T-helper 1 cell (primary cell): ENCODE results near the gene PRRT1.
"Not testable (repeated sequence)": the region's sequence is repeated elsewhere in the genome, so short reads cannot be mapped to it uniquely, and the experiment has no call there.

ENCODE experiments used
- DNase-seq, 5 donors: peaks; one replicate each; pipeline ENCODE4 v3.0.0-alpha.2; 2012 to 2020

The PRRT1 gene

DNA sequence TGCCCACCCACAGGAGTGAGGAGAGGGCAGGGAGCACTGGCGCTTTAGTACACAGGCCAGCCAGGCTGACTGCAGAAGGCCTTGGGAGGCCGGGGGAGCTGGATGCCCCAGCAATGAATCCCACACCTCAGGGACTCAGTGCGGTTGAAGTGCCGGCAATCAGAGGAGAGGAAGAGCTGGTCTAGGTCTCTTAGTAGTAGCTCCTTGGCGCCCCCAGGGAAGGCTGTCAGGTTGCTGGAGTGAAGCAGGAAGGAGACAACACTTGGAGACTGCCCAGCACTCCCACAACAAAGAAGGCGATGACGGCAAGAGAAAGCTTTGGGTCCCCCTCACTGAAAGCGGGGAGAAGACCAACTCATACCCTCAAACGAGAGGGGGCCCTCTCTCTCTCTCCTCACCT lies 34.3 kb downstream of the PRRT1 start:
- no peak for DNase-seq

DNA sequence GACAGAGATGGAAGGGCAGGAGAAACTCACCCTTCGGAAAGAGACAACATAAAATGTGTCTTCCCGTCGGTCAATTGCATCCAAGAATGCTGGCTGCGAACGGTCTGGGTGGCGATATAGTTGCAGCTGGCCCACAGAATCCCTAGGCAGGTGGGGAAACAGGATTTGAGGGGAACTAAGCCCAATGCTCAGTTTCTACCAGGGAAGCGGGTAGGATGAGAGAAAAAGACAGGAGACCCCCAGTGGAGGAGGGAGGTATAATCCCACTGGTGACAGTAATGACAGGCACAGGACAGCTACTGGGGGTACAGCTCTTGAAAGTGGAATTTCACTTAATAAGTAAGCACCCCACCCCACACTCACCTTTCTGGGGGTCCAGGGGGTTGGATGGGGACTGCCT lies 35.1 kb downstream of the PRRT1 start:
- DNase-seq, result no peak

DNA sequence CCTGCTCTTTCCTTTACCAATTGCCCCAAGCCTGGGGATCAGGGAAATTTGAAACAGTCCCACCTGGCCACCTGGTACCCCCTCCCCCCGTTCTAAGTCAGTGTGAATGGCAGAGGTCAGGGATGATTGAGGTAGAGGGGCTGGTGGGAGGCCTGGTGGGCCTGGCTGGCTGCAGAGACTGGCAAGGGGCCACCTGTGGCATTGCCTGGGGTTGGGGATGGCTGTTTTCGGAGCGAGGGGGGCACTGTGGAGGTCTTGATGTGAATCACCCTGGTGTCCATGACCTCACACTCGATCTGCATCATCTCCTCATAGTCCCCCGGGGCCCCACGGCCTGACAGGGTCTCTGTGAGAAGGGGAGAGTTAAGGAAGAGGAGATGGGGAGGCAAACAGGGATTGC lies 36.1 kb downstream of the PRRT1 start:
- DNase-seq, result no peak

GRCh38 chr6:32114796-32115195 lies 36.9 kb downstream of the PRRT1 start:
- no peak for DNase-seq

GRCh38 chr6:32113386-32114352 lies 38.1 kb downstream of the PRRT1 start:
- DNase-seq, result no peak

GRCh38 chr6:32112431-32112980 lies 39.2 kb downstream of the PRRT1 start:
- DNase-seq, result no peak

DNA sequence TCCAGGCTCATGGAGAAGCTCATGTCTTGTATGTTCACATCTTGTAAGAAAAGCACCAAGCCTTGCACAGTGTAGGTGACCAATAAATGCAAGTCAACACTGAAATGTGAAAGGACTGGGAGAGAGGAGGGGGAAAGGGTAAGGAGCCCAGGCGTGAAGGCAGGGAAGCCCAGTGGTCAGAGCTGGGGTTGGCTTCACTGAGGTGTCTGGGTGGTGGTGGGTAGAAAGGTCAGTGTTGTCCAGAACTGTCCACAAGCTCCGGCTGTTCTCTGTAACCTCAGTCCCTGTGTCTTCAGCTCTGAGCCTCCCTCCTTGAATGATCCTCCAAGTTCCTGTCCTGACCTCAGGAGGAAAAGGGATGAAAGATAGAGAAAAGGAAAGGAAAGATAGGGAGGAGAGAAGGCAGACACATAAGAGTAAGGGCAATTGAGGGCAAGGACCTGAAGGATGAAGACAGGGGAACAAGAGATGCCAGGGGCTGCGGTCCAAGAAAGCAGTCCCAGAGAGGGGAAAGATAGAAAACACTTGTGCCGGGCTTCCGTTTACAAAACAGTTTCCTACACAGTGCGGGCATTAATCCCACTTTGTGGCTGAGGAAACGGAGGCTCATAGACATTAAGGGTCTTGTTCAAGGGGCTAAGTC lies 40.2 kb downstream of the PRRT1 start:
- no peak for DNase-seq

- DNase-seq, result no peak
These were observed 41.1 kb downstream of the PRRT1 start for GRCh38 chr6:32110632-32111031.

DNA sequence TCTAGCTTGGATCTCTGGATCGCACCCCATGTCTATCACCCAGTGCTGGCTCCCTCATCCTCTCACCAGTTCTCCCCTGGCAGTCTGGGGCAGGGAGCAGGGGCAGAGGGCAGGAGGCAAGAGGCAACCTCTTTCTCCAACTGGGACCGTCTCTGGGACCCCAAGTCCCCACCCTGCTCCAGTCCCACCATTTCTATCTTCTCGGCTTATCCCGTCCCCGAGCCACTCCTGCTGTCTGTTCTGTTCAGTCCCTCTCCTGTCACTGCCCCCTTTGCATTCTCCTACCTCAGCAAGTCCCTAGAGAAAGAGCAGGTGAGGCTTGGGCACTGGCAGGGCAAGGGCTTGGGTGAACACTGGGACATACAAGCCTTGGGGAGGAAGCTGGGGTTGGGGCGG lies 42.0 kb downstream of the PRRT1 start:
- DNase-seq, result no peak

- no peak for DNase-seq
These were observed 42.5 kb downstream of the PRRT1 start, which contains the start of gene TNXB for GRCh38 chr6:32109114-32109764. Gene TNXB, minus strand, starts transcription at chr6:32109338. Its CDS starts 11,140 bp downstream, at chr6:32098198.

DNA sequence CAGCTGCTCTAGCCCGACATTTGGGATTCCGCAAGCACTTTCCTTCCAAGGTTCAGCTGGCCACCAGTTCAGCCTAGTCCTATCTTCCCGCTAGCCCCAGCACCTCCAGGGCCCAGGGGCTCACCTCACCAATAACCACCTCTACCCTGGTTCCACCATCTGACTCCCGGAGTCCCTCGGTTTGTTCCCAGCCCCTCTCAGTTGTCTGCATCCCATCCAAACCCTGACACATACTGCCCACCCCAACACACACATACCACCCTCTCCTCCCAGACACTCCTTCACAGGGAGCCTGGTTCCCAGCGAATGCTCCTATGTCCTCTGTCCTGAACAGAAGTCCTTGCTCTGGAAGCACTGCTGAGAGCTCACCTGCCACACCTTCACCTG lies 43.0 kb downstream of the PRRT1 start:
- no peak for DNase-seq

GRCh38 chr6:32108094-32108627 lies 43.6 kb downstream of the PRRT1 start:
- DNase-seq, result no peak

DNA sequence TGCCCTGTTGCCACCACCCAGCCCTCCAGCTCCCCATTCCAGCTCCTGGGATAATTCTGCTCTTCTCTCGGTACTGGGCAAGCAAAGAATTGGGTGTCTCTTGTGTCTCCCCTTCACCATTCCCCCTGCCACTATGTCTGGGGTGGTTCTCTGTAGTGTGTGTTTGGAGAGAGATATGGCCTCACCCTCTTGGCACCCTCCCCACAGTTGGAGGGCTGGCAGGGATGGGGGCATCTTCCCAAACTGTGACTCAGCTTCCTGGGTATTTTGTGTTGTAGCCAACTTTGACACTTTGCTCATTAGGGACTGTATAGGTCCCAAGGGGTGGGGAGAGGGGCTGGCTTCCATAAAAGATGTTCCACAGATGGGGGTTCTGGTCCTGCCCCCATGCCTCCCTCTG lies 44.3 kb downstream of the PRRT1 start:
- no peak for DNase-seq

GRCh38 chr6:32105433-32105832 lies 46.3 kb downstream of the PRRT1 start:
- DNase-seq, result no peak

GRCh38 chr6:32102255-32102654 lies 49.5 kb downstream of the PRRT1 start:
- DNase-seq, result no peak

DNA sequence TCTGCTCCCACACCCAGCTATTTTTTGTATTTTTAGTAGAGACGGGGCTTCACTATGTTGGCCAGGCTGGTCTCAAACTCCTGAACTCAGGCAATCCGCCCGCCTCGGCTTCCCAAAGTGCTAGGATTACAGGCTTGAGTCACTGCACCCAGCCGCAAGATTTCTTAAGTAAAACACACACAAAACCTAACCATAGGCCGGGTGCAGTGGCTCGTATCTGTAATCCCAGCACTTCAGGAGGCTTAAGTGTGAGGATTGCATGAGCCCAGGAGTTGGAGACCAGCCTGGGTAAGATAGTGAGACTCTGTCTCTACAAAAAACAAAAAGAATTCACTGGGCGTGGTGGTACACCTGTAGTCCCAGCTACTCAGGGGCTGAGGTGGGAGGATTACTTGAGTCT lies 51.5 kb downstream of the PRRT1 start:
- not testable (repeated sequence) for DNase-seq
